ENCODE data around the gene ZNF277. TPM values are rescaled to one million over a fixed set of nuclear protein-coding genes. Genes with fewer than 3 reads are reported as not detected.

Gene ZNF277
- total and polyA plus RNA-seq, 4 donors: 7.8 to 23.5 (median 14.5) TPM

DNA sequence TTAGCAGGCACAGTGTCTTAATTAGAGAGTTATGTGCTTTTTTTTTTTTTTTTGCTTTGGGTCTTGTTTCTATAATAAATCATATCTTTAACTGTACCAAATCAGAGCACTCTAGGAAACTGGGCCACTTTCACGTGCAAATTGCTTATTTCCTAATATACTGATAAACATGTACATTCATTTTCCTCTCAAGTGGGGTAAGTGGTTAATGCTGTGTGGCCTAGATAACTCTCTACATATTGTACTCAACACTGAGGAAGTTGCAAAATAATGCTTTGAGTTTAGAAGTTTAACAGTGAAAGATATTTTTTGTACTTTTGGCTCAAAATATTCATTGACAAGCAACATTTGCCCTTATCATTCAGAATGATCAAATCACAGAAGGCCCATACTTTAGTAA is 127.9 kb downstream of the ZNF277 start:
- H3K9ac ChIP-seq (ENCODE audit: low read depth in 1 of 2, low read length in 2 of 2): no peak overlapping the region
- peaks cover 0 to 18% (median 4%) of the 10 kb centered on the region in 4 donors for H3K36me3 ChIP-seq (ENCODE audit: control insufficient read depth in 4 of 4, insufficient read depth in 3 of 4, low read depth in 1 of 4, low read length in 3 of 4)
- H3K4me3 ChIP-seq (ENCODE audit: low read depth in 1 of 3, low read length in 3 of 3): no peak overlapping the region
- 70% methylated on average over 1 of the region's 1 CpG for WGBS
- no peak overlapping the region for H3K27ac ChIP-seq (ENCODE audit: low read depth in 1 of 2, low read length in 2 of 2)
- TF ChIP-seq FOXA2 (IDR thresholded peaks at IDR 0.05): no peak
- no peak for TF ChIP-seq FOXA1 (IDR thresholded peaks at IDR 0.05)
- TF ChIP-seq SP1 (IDR thresholded peaks at IDR 0.05): no peak
- no peak for TF ChIP-seq NR2F2 (IDR thresholded peaks at IDR 0.05)
- TF ChIP-seq RAD21 (IDR thresholded peaks at IDR 0.05): no peak
- TF ChIP-seq TAF1 (conservative IDR thresholded peaks at IDR 0.05): no peak
- TF ChIP-seq GABPA (IDR thresholded peaks at IDR 0.05 in 1 of 2, conservative IDR thresholded peaks at IDR 0.05 in 1 of 2): no peak
- no peak for TF ChIP-seq RXRA (IDR thresholded peaks at IDR 0.05)
- no peak for TF ChIP-seq EGR1 (IDR thresholded peaks at IDR 0.05; ENCODE audit: low read depth in 2 of 2)
- TF ChIP-seq, protein P1, sequence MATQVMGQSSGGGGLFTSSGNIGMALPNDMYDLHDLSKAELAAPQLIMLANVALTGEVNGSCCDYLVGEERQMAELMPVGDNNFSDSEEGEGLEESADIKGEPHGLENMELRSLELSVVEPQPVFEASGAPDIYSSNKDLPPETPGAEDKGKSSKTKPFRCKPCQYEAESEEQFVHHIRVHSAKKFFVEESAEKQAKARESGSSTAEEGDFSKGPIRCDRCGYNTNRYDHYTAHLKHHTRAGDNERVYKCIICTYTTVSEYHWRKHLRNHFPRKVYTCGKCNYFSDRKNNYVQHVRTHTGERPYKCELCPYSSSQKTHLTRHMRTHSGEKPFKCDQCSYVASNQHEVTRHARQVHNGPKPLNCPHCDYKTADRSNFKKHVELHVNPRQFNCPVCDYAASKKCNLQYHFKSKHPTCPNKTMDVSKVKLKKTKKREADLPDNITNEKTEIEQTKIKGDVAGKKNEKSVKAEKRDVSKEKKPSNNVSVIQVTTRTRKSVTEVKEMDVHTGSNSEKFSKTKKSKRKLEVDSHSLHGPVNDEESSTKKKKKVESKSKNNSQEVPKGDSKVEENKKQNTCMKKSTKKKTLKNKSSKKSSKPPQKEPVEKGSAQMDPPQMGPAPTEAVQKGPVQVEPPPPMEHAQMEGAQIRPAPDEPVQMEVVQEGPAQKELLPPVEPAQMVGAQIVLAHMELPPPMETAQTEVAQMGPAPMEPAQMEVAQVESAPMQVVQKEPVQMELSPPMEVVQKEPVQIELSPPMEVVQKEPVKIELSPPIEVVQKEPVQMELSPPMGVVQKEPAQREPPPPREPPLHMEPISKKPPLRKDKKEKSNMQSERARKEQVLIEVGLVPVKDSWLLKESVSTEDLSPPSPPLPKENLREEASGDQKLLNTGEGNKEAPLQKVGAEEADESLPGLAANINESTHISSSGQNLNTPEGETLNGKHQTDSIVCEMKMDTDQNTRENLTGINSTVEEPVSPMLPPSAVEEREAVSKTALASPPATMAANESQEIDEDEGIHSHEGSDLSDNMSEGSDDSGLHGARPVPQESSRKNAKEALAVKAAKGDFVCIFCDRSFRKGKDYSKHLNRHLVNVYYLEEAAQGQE (IDR thresholded peaks at IDR 0.05): no peak
- TF ChIP-seq, protein P2, sequence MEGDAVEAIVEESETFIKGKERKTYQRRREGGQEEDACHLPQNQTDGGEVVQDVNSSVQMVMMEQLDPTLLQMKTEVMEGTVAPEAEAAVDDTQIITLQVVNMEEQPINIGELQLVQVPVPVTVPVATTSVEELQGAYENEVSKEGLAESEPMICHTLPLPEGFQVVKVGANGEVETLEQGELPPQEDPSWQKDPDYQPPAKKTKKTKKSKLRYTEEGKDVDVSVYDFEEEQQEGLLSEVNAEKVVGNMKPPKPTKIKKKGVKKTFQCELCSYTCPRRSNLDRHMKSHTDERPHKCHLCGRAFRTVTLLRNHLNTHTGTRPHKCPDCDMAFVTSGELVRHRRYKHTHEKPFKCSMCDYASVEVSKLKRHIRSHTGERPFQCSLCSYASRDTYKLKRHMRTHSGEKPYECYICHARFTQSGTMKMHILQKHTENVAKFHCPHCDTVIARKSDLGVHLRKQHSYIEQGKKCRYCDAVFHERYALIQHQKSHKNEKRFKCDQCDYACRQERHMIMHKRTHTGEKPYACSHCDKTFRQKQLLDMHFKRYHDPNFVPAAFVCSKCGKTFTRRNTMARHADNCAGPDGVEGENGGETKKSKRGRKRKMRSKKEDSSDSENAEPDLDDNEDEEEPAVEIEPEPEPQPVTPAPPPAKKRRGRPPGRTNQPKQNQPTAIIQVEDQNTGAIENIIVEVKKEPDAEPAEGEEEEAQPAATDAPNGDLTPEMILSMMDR (IDR thresholded peaks at IDR 0.05; ENCODE audit: low read depth, low read length, missing input control): no peak
- TF ChIP-seq JUND (IDR thresholded peaks at IDR 0.05): no peak
- no peak for TF ChIP-seq HNF4A (conservative IDR thresholded peaks at IDR 0.05)
- TF ChIP-seq YY1 (IDR thresholded peaks at IDR 0.05): no peak
- no peak for TF ChIP-seq HNF4G (IDR thresholded peaks at IDR 0.05)
- TF ChIP-seq, protein P3, sequence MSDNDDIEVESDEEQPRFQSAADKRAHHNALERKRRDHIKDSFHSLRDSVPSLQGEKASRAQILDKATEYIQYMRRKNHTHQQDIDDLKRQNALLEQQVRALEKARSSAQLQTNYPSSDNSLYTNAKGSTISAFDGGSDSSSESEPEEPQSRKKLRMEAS (IDR thresholded peaks at IDR 0.05): no peak
- TF ChIP-seq, protein P4, sequence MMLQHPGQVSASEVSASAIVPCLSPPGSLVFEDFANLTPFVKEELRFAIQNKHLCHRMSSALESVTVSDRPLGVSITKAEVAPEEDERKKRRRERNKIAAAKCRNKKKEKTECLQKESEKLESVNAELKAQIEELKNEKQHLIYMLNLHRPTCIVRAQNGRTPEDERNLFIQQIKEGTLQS (IDR thresholded peaks at IDR 0.05): no peak
- TF ChIP-seq, protein P5, sequence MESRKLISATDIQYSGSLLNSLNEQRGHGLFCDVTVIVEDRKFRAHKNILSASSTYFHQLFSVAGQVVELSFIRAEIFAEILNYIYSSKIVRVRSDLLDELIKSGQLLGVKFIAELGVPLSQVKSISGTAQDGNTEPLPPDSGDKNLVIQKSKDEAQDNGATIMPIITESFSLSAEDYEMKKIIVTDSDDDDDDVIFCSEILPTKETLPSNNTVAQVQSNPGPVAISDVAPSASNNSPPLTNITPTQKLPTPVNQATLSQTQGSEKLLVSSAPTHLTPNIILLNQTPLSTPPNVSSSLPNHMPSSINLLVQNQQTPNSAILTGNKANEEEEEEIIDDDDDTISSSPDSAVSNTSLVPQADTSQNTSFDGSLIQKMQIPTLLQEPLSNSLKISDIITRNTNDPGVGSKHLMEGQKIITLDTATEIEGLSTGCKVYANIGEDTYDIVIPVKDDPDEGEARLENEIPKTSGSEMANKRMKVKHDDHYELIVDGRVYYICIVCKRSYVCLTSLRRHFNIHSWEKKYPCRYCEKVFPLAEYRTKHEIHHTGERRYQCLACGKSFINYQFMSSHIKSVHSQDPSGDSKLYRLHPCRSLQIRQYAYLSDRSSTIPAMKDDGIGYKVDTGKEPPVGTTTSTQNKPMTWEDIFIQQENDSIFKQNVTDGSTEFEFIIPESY (IDR thresholded peaks at IDR 0.05): no peak
- H3K27me3 ChIP-seq (ENCODE audit: control insufficient read depth in 4 of 4, insufficient read depth in 4 of 4, low read length in 3 of 4): no peaks in the 10 kb centered on the region
- no peaks in the 10 kb centered on the region for H3K9me3 ChIP-seq (ENCODE audit: control insufficient read depth in 4 of 4, low read length in 3 of 4)
- DNase-seq (ENCODE audit: low spot score): no peak
- no peaks in the 10 kb centered on the region for H3K4me1 ChIP-seq (ENCODE audit: control insufficient read depth in 4 of 4, insufficient read depth in 4 of 4, low read length in 3 of 4)
